Kidney (tissue), 14 donors: ENCODE data around the gene HMX2. TPM values are rescaled to one million over a fixed set of nuclear protein-coding genes. Genes with fewer than 3 reads are reported as not detected.
A peak's percentile ranks its signal among the peaks of the same experiment; 100 is the strongest.

ENCODE experiments used
- DNase-seq, 5 donors: peaks; one replicate each; pipeline ENCODE4 v3.0.0-alpha.2; 2013 to 2020
- FAIRE-seq: peaks from 2 replicates; lab custom pipeline; 2012; peaks lifted over from hg19 to GRCh38; lab: Jason Lieb, UNC
- H3K27ac ChIP-seq, 2 donors: one replicate each; pipeline ENCODE4 v1.7.0; 2013; ENCODE audit warnings: low read depth in 2 of 2, low read length in 2 of 2, inconsistent platforms in 1 of 2
- H3K27me3 ChIP-seq: one replicate; pipeline ENCODE4 v1.7.1; 2013; ENCODE audit warnings: low read length, inconsistent platforms; ENCODE audit not compliant: control insufficient read depth, insufficient read depth
- H3K36me3 ChIP-seq, 3 donors: one replicate each; pipeline versions ENCODE4 v1.7.0 to v1.7.1; 2013; ENCODE audit warnings: low read length in 3 of 3, control low read depth in 1 of 3, inconsistent platforms in 1 of 3; ENCODE audit not compliant: insufficient read depth in 3 of 3, control insufficient read depth in 2 of 3
- H3K4me1 ChIP-seq, 3 donors: one replicate each; pipeline versions ENCODE4 v1.7.0 to v1.7.1; 2013; ENCODE audit warnings: low read length in 3 of 3, inconsistent platforms in 1 of 3, low read depth in 1 of 3; ENCODE audit not compliant: control insufficient read depth in 2 of 3, insufficient read depth in 2 of 3
- H3K4me3 ChIP-seq, 3 donors: one replicate each; pipeline versions ENCODE4 v1.7.0 to v1.8.1; 2013; ENCODE audit warnings: low read length in 3 of 3, control low read depth in 1 of 3, inconsistent platforms in 1 of 3
- H3K9ac ChIP-seq, 3 donors: one replicate each; pipeline versions ENCODE4 v1.7.0 to v1.7.1; 2013; ENCODE audit warnings: low read length in 3 of 3, control low read depth in 1 of 3, inconsistent platforms in 1 of 3
- H3K9me3 ChIP-seq, 3 donors: one replicate each; pipeline versions ENCODE4 v1.7.0 to v1.7.1; 2013; ENCODE audit warnings: low read length in 3 of 3, control low read depth in 1 of 3, inconsistent platforms in 1 of 3; ENCODE audit not compliant: control insufficient read depth in 2 of 3, insufficient read depth in 1 of 3
- CTCF ChIP-seq: IDR thresholded peaks from 3 replicates; pipeline ENCODE4 v1.5.1; 2012; ENCODE audit warnings: mild to moderate bottlenecking, moderate library complexity, borderline replicate concordance; ENCODE audit not compliant: insufficient read depth; ENCODE audit errors: extremely low read depth
- intact Hi-C: fragments of 100-400 bp; cut with DNase I; formaldehyde crosslinking; loops from one replicate; pipeline ENCODE4 v1.11.1; 2022
- polyA plus RNA-seq: library from polyadenylated mRNA; stranded (reverse); fragments of 350-450 nt; fragmentation: Illumina TruSeq; extraction: RNeasy Lipid Tissue Mini Kit (QIAGEN cat#74804); gene quantifications from one replicate; pipeline ENCODE4 v1.2.3, GENCODE V29; 2014; ENCODE audit warnings: low read depth, low replicate concordance; ENCODE audit not compliant: insufficient read depth
- total RNA-seq: library from RNA; stranded (reverse); fragmentation: NEBNext Ultra II Directional; extraction: Animal tissue kit (Norgen Biotek cat#: 25700); gene quantifications from one replicate; pipeline ENCODE4 v1.2.1, GENCODE V29; 2021
- donor health status: control.
- donor health status: control.
- donor health status: control.
- donor health status: control.
- donor health status: control.
- donor health status: DM: yes; HTN: yes; CAD: no.
- donor health status: Normal renal cell carcinoma (clear cell type).

HMX2 gene
- total and polyA plus RNA-seq, 2 donors from 2014 or later = 0.25 to 4.0 TPM

- intact Hi-C loops = no loop called here
- no peak overlapping the region for H3K4me3 ChIP-seq
- FAIRE-seq (no peak), DNase-seq (peak in 2 of 5 donors; percentile 23 to 56)
- no peak overlapping the region for H3K27ac ChIP-seq
- no peaks in the 10 kb centered on the region for H3K36me3 ChIP-seq
- peaks cover 0 to 28% (median 0%) of the 10 kb centered on the region in 3 donors for H3K4me1 ChIP-seq
- no peak overlapping the region for H3K9ac ChIP-seq
- peaks cover 83% of the 10 kb centered on the region for H3K27me3 ChIP-seq
- no peaks in the 10 kb centered on the region for H3K9me3 ChIP-seq
- TF ChIP-seq CTCF = no peak
These were observed 11.6 kb upstream of the HMX2 start for GRCh38 chr10:123136221-123136805.

GRCh38 chr10:123136806-123137642 lies 10.9 kb upstream of the HMX2 start:
- Histone ChIP-seq H3K4me1 (peaks cover 0 to 28% (median 0%) of the 10 kb centered on the region in 3 donors), H3K4me3 (no peak overlapping the region), H3K27me3 (peaks cover 84% of the 10 kb centered on the region), H3K9ac (no peak overlapping the region), H3K27ac (no peak overlapping the region), H3K9me3 (no peaks in the 10 kb centered on the region), H3K36me3 (no peaks in the 10 kb centered on the region)
- FAIRE-seq (no peak), DNase-seq (peak; percentile 51 to 74 (median 53))
- intact Hi-C loops = no loop called here
- TF ChIP-seq CTCF = no peak

- H3K27me3 ChIP-seq = peaks cover 82% of the 10 kb centered on the region
- H3K4me3 ChIP-seq = no peak overlapping the region
- TF ChIP-seq CTCF = no peak
- DNase-seq (no peak), FAIRE-seq (no peak)
- H3K9ac ChIP-seq = no peak overlapping the region
- H3K4me1 ChIP-seq = peaks cover 0 to 18% (median 0%) of the 10 kb centered on the region in 3 donors
- H3K27ac ChIP-seq = no peak overlapping the region
- H3K36me3 ChIP-seq = no peaks in the 10 kb centered on the region
- intact Hi-C loops = no loop called here
- H3K9me3 ChIP-seq = no peaks in the 10 kb centered on the region
These were observed 8.8 kb upstream of the HMX2 start for GRCh38 chr10:123139165-123139520.
